D721Med (cell line): ENCODE data around the gene TPI1.

Experiments used
- DNase-seq: peaks from one replicate; pipeline ENCODE4 v3.0.0; 2011; ENCODE audit warnings: low spot score; ENCODE audit not compliant: insufficient read length
- FAIRE-seq: peaks from 2 replicates; lab custom pipeline; 2011; peaks lifted over from hg19 to GRCh38; lab: Jason Lieb, UNC
- CTCF ChIP-seq: IDR thresholded peaks from 2 replicates; pipeline ENCODE4 v1.5.1; 2012; ENCODE audit warnings: mild to moderate bottlenecking, control low read depth; ENCODE audit not compliant: insufficient read depth; ENCODE audit errors: missing control alignments

Gene TPI1

GRCh38 chr12:6825398-6826124, 41.8 kb upstream of the TPI1 start:
- peak; percentile 98 for DNase-seq
- TF ChIP-seq CTCF, result peak; percentile 86
- peak; percentile 81 for FAIRE-seq

DNA sequence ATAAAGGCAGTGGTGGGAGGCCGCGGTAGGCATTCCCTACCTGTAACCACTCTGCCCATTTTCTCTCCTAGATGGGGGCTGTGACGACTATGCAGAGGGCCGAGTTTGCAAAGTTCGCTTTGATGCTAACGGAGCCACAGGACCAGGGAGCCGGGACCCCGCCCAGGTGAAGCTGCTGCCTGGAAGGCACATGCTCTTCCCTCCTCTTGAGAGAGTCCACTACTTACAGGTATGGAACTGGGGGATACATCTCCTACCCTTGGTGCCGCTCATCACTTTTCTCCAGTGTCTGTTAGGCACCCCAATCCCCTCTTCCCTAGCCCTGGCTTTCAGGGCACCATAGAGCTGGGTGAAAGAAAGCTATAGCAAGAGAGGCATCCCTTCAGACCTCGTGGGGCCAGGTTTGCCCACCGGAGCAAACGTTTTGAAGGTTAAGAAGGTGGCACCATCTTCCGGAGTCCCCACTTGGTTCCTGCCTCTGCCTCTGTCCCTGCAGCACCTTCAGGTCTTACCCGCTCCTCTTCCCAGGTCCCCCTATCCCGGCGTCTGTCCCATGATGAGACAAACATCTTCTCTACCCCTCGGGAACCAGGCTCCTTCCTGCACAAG, 41.1 kb upstream of the TPI1 start:
- no peak for DNase-seq
- no peak for FAIRE-seq
- no peak for TF ChIP-seq CTCF

- FAIRE-seq (no peak), DNase-seq (no peak)
- no peak for TF ChIP-seq CTCF
Observed at GRCh38 chr12:6826734-6827436, 40.4 kb upstream of the TPI1 start.

GRCh38 chr12:6827437-6827911, 39.9 kb upstream of the TPI1 start:
- FAIRE-seq, result peak; percentile 11

GRCh38 chr12:6827982-6828780, 39.1 kb upstream of the TPI1 start, which contains the start of gene P3H3:
P3H3 (plus strand) TSS chr12:6828407; CDS start chr12:6828441, 34 bp downstream.
- no peak for FAIRE-seq
- no peak for DNase-seq
- no peak for TF ChIP-seq CTCF

More at GRCh38 chr12:6827437-6827911, 39.9 kb upstream of the TPI1 start:
- no peak for TF ChIP-seq CTCF
- DNase-seq, result peak; percentile 97

- DNase-seq (no peak), FAIRE-seq (no peak)
Observed at GRCh38 chr12:6828781-6829535, 38.4 kb upstream of the TPI1 start.

More at GRCh38 chr12:6828781-6829535, 38.4 kb upstream of the TPI1 start:
- no peak for TF ChIP-seq CTCF
